NCI-H524 (cell line): ENCODE results near the gene CPOX.
A peak's percentile ranks its signal among the peaks of the same experiment; 100 is the strongest.
"Not testable (repeated sequence)": the region's sequence is repeated elsewhere in the genome, so short reads cannot be mapped to it uniquely, and the experiment has no call there.

Experiments used
- DNase-seq, 2 experiments: peaks; one replicate each; lab custom pipeline; 2025; lab: John Stamatoyannopoulos, UW

Gene CPOX

GRCh38 chr3:98593046-98593936 is at the start of gene CPOX:
Gene CPOX (minus strand): TSS chr3:98593611. CDS start chr3:98593504, 107 bp downstream.
- peak; percentile 77 to 89 for DNase-seq

- not testable (repeated sequence) for DNase-seq
Measured at GRCh38 chr3:98642769-98643168, 49.4 kb upstream of the CPOX start.

GRCh38 chr3:98641756-98642155 is 48.3 kb upstream of the CPOX start:
- not testable (repeated sequence) for DNase-seq

GRCh38 chr3:98638515-98638914 is 45.1 kb upstream of the CPOX start:
- not testable (repeated sequence) for DNase-seq

GRCh38 chr3:98630416-98630815 is 37.0 kb upstream of the CPOX start:
- peak; percentile 98 to 99 for DNase-seq

GRCh38 chr3:98628317-98628716 is 34.9 kb upstream of the CPOX start:
- peak in 1 of 2 experiments; percentile 26 for DNase-seq

GRCh38 chr3:98626151-98626550 is 32.7 kb upstream of the CPOX start:
- DNase-seq = no peak

- no peak for DNase-seq
Measured at GRCh38 chr3:98623572-98624280, 30.3 kb upstream of the CPOX start.

- DNase-seq = no peak
Measured at GRCh38 chr3:98617841-98618240, 24.4 kb upstream of the CPOX start.

GRCh38 chr3:98613616-98614015 is 20.2 kb upstream of the CPOX start:
- DNase-seq = no peak

- no peak for DNase-seq
Measured at GRCh38 chr3:98612996-98613517, 19.6 kb upstream of the CPOX start.

- DNase-seq = peak in 1 of 2 experiments; percentile 32
Measured at GRCh38 chr3:98612587-98612986, 19.2 kb upstream of the CPOX start.

- no peak for DNase-seq
Measured at GRCh38 chr3:98608029-98608428, 14.6 kb upstream of the CPOX start.

GRCh38 chr3:98603580-98603979 is 10.2 kb upstream of the CPOX start:
- DNase-seq = no peak

- DNase-seq = peak; percentile 48 to 80
Measured at GRCh38 chr3:98602078-98602678, 8.8 kb upstream of the CPOX start.

- DNase-seq = no peak
Measured at GRCh38 chr3:98601180-98601579, 7.8 kb upstream of the CPOX start.

- no peak for DNase-seq
Measured at GRCh38 chr3:98600412-98601095, 7.1 kb upstream of the CPOX start.

GRCh38 chr3:98599647-98600411 is 6.4 kb upstream of the CPOX start:
- no peak for DNase-seq

GRCh38 chr3:98598492-98598891 is 5.1 kb upstream of the CPOX start:
- no peak for DNase-seq

GRCh38 chr3:98596541-98597500 is 3.4 kb upstream of the CPOX start:
- peak; percentile 22 to 46 for DNase-seq
